Tibial artery (tissue), 4 donors: ENCODE results near the gene MYH2.

ENCODE experiments used
- DNase-seq, 2 donors: peaks; one replicate each; pipeline ENCODE4 v3.0.0-alpha.2; 2019
- H3K27ac ChIP-seq, 2 donors: fragments of 200-600 bp; sonication (generic) in 1 of 2; 1 replicate in 1 of 2; 2 replicates in 1 of 2; pipeline ENCODE4 v1.5.1; 2018 to 2019; ENCODE audit warnings: mild to moderate bottlenecking in 1 of 2
- H3K27me3 ChIP-seq, 2 donors: fragments of 200-600 bp; sonication (generic) in 1 of 2; one replicate each; pipeline versions ENCODE4 v1.5.1 to v1.6.0; 2016 to 2019
- H3K36me3 ChIP-seq, 3 donors: fragments of 200-600 bp; sonication (generic) in 2 of 3; one replicate each; pipeline ENCODE4 v1.5.1; 2016 to 2019; ENCODE audit warnings: mild to moderate bottlenecking in 2 of 3
- H3K4me1 ChIP-seq, 4 donors: fragments of 200-600 bp; sonication (generic) in 2 of 4; 1 replicate in 3 of 4; 2 replicates in 1 of 4; pipeline ENCODE4 v1.5.1; 2016 to 2019
- H3K4me3 ChIP-seq, 2 donors: fragments of 200-600 bp; sonication (generic) in 1 of 2; 1 replicate in 1 of 2; 2 replicates in 1 of 2; pipeline ENCODE4 v1.5.1; 2018 to 2019; ENCODE audit warnings: mild to moderate bottlenecking in 2 of 2
- H3K9me3 ChIP-seq, 3 donors: fragments of 200-600 bp; sonication (generic) in 1 of 3; one replicate each; pipeline ENCODE4 v1.5.1; 2016 to 2019
- intact Hi-C: fragments of 100-400 bp; cut with DNase I; formaldehyde crosslinking; loops from one replicate; pipeline ENCODE4 v1.15.0; 2023; ENCODE audit warnings: low total_unique reads
- TF ChIP-seq, protein P1 (sequence below), 2 experiments: fragments of 200-600 bp in 1 of 2; fragments of 450-650 bp in 1 of 2; IDR thresholded peaks; one replicate each; pipeline ENCODE4 v1.5.1; 2017 to 2019; ENCODE audit warnings: antibody characterized with exemption in 2 of 2, mild to moderate bottlenecking in 1 of 2, moderate library complexity in 1 of 2

MYH2 gene

GRCh38 chr17:10516638-10517037 lies 32.8 kb downstream of the MYH2 start:
- no peak overlapping the region for H3K27ac ChIP-seq
- no peak for DNase-seq
- H3K4me3 ChIP-seq = no peak overlapping the region
- TF ChIP-seq, protein P1, sequence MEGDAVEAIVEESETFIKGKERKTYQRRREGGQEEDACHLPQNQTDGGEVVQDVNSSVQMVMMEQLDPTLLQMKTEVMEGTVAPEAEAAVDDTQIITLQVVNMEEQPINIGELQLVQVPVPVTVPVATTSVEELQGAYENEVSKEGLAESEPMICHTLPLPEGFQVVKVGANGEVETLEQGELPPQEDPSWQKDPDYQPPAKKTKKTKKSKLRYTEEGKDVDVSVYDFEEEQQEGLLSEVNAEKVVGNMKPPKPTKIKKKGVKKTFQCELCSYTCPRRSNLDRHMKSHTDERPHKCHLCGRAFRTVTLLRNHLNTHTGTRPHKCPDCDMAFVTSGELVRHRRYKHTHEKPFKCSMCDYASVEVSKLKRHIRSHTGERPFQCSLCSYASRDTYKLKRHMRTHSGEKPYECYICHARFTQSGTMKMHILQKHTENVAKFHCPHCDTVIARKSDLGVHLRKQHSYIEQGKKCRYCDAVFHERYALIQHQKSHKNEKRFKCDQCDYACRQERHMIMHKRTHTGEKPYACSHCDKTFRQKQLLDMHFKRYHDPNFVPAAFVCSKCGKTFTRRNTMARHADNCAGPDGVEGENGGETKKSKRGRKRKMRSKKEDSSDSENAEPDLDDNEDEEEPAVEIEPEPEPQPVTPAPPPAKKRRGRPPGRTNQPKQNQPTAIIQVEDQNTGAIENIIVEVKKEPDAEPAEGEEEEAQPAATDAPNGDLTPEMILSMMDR (IDR thresholded peaks at IDR 0.05) = no peak
- H3K9me3 ChIP-seq = no peaks in the 10 kb centered on the region
- intact Hi-C loops = no loop called here
- no peaks in the 10 kb centered on the region for H3K36me3 ChIP-seq
- no peaks in the 10 kb centered on the region for H3K27me3 ChIP-seq
- no peaks in the 10 kb centered on the region for H3K4me1 ChIP-seq

- H3K27ac ChIP-seq = no peak overlapping the region
These were observed 33.4 kb downstream of the MYH2 start for GRCh38 chr17:10516065-10516464.

DNA sequence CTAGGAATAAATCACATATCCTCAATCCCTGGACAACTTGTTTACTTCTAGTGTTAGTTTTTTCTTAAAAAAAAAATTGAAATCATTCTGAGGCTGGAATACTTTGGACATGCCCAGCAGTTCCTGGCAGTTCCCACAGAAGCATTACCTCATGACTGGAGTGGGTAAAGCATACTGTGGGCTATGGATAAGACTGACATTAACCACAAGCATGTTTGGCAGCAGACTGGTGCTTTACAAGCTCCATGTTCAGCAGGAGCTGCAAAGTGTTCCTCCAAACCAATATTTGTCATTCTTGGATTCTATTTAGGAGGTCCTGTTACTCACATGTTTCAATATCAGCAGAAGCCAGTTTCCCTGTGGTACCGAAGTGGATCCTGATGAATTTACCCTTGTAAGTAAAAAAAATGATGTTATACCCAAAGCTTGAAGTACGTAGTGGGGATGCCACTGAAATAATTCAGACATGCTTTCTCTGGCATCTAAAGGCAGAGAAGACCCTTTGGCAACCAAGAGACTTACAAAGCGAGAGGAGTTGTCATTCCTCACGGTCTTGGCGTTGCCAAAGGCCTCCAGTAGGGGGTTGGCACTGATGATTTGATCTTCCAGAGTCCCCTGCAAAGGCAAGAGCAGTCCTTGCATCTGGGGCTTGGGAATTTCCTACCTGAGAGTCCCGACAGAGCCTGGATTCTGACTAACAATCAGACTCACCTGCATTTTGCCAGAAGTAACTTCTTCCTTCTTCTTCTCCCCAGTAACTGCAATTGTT lies 36.0 kb downstream of the MYH2 start:
- no peaks in the 10 kb centered on the region for H3K9me3 ChIP-seq
- peak in 1 of 2 donors; percentile 34 for DNase-seq
- H3K4me1 ChIP-seq = no peaks in the 10 kb centered on the region
- no peak overlapping the region for H3K4me3 ChIP-seq
- no peaks in the 10 kb centered on the region for H3K36me3 ChIP-seq
- H3K27ac ChIP-seq = no peak overlapping the region
- H3K27me3 ChIP-seq = no peaks in the 10 kb centered on the region
- TF ChIP-seq, protein P1 (IDR thresholded peaks at IDR 0.05) = no peak
- intact Hi-C loops = no loop called here

More at GRCh38 chr17:10516065-10516464, 33.4 kb downstream of the MYH2 start:
- intact Hi-C loops = no loop called here
- no peaks in the 10 kb centered on the region for H3K27me3 ChIP-seq
- no peaks in the 10 kb centered on the region for H3K36me3 ChIP-seq
- TF ChIP-seq, protein P1 (IDR thresholded peaks at IDR 0.05) = no peak
- no peak overlapping the region for H3K4me3 ChIP-seq
- no peaks in the 10 kb centered on the region for H3K9me3 ChIP-seq
- DNase-seq = no peak
- no peaks in the 10 kb centered on the region for H3K4me1 ChIP-seq

- Histone ChIP-seq H3K27me3 (no peaks in the 10 kb centered on the region), H3K4me1 (no peaks in the 10 kb centered on the region), H3K27ac (no peak overlapping the region), H3K36me3 (no peaks in the 10 kb centered on the region), H3K4me3 (no peak overlapping the region), H3K9me3 (no peaks in the 10 kb centered on the region)
- intact Hi-C loops = no loop called here
- DNase-seq = no peak
- TF ChIP-seq, protein P1 (IDR thresholded peaks at IDR 0.05) = no peak
These were observed 36.6 kb downstream of the MYH2 start for GRCh38 chr17:10512856-10513255.

DNA sequence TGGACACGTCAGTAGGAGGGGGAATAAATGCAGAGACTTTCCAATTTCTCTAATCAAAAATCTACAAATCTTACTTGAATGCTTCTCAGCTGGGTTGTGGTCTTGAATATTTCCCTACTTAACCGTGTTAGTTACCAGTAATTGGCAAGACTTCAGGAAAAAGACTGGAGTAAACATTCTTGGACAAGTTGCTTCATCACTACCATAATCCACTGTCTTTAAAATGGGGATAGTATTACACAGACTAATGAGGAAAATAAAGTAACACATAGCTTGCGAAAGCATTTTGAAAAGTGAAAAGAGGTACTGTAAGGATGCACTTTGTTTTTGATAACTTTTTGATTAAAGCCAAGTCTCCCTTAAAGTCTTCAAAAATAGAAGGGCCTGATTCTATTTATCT lies 49.5 kb downstream of the MYH2 start:
- intact Hi-C loops = no loop called here

More for the DNA sequence above, 49.5 kb downstream of the MYH2 start:
- Histone ChIP-seq H3K9me3 (no peaks in the 10 kb centered on the region), H3K27ac (no peak overlapping the region), H3K36me3 (no peaks in the 10 kb centered on the region), H3K27me3 (no peaks in the 10 kb centered on the region), H3K4me1 (no peaks in the 10 kb centered on the region), H3K4me3 (no peak overlapping the region)
- TF ChIP-seq, protein P1 (IDR thresholded peaks at IDR 0.05) = no peak
- no peak for DNase-seq
